OCI-LY7 (cell line): Measurements from ENCODE around the gene CCDC70. TPM values are rescaled to one million over a fixed set of nuclear protein-coding genes. Genes with fewer than 3 reads are reported as not detected.

Source experiments
- BruUV-seq: library from RNA; stranded (reverse); fragments of 400-500 nt; replicated peaks from 2 replicates; lab custom pipeline; 2021; lab: Mats Ljungman, UMichigan
- CTCF ChIA-PET: fragments of 300-600 bp; sonication (Branson Sonifier 250); formaldehyde crosslinking; loops from one replicate; lab custom pipeline; 2022; ENCODE audit warnings: antibody characterized with exemption; ENCODE audit not compliant: unreplicated experiment; lab: Charles Lee
- POLR2A ChIA-PET: fragments of 300-600 bp; sonication (Branson Sonifier 250); formaldehyde crosslinking; loops from one replicate; lab custom pipeline; 2022; ENCODE audit warnings: antibody characterized with exemption; lab: Charles Lee
- DNase-seq: peaks from one replicate; pipeline ENCODE4 v3.0.0-alpha.2; 2015; ENCODE audit warnings: low spot score
- H2AFZ ChIP-seq: fragments of 200-600 bp; sonication (generic), shearing (Covaris generic); 2 replicates; pipeline ENCODE4 v1.6.1; 2014; ENCODE audit warnings: mild to moderate bottlenecking, antibody characterized with exemption, low read length, moderate library complexity
- H3K27ac ChIP-seq: fragments of 200-600 bp; sonication (generic); 2 replicates; pipeline ENCODE4 v1.5.1; 2014; ENCODE audit warnings: mixed run types, low read depth, mild to moderate bottlenecking, moderate library complexity, low read length, inconsistent platforms; ENCODE audit not compliant: poor library complexity, severe bottlenecking
- H3K36me3 ChIP-seq: fragments of 200-600 bp; sonication (generic); 2 replicates; pipeline ENCODE4 v1.6.1; 2014; ENCODE audit warnings: mild to moderate bottlenecking, antibody characterized with exemption, low read length, moderate library complexity, mixed read lengths; ENCODE audit not compliant: insufficient read depth
- H3K4me1 ChIP-seq: fragments of 200-600 bp; sonication (generic); 2 replicates; pipeline ENCODE4 v1.5.1; 2014; ENCODE audit warnings: mild to moderate bottlenecking, low read length; ENCODE audit not compliant: insufficient read depth, poor library complexity, severe bottlenecking
- H3K4me2 ChIP-seq: fragments of 200-600 bp; sonication (generic); 2 replicates; pipeline ENCODE4 v1.6.1; 2014; ENCODE audit warnings: mild to moderate bottlenecking, low read length
- H3K4me3 ChIP-seq: fragments of 200-600 bp; sonication (generic); 2 replicates; pipeline ENCODE4 v1.5.1; 2014; ENCODE audit warnings: mild to moderate bottlenecking, low read depth, low read length; ENCODE audit not compliant: poor library complexity, severe bottlenecking
- H3K79me2 ChIP-seq: fragments of 200-600 bp; sonication (generic); 2 replicates; pipeline ENCODE4 v1.6.1; 2016; ENCODE audit warnings: low read depth, mild to moderate bottlenecking, low read length, moderate library complexity, mixed read lengths; ENCODE audit not compliant: insufficient read depth
- H3K9me2 ChIP-seq: fragments of 200-600 bp; sonication (generic); 2 replicates; pipeline ENCODE4 v1.6.1; 2016; ENCODE audit warnings: mild to moderate bottlenecking, low read length, mixed read lengths; ENCODE audit not compliant: insufficient read depth
- H3K9me3 ChIP-seq: fragments of 200-600 bp; sonication (generic); 2 replicates; pipeline ENCODE4 v1.6.1; 2014; ENCODE audit warnings: mild to moderate bottlenecking, mixed run types, low read length, mixed read lengths
- H4K20me1 ChIP-seq: fragments of 200-600 bp; sonication (generic); 2 replicates; pipeline ENCODE4 v1.6.1; 2014; ENCODE audit warnings: mild to moderate bottlenecking, antibody characterized with exemption, low read length, moderate library complexity, mixed read lengths; ENCODE audit not compliant: insufficient read depth
- EZH2phosphoT487 ChIP-seq: fragments of 200-600 bp; sonication (generic); IDR thresholded peaks from 2 replicates; pipeline ENCODE4 v1.6.1; 2018; ENCODE audit warnings: low read depth, borderline replicate concordance, mild to moderate bottlenecking, mixed run types, antibody characterized with exemption, low read length, moderate library complexity, mixed read lengths
- intact Hi-C: fragments of 100-400 bp; cut with micrococcal nuclease; formaldehyde crosslinking; loops from one replicate; pipeline ENCODE4 v1.10.0; 2022; ENCODE audit not compliant: unreplicated experiment
- total RNA-seq, 2 experiments: library from RNA; depleted of rRNA in 1 of 2; stranded (reverse); fragments of >200 nt in 1 of 2; shearing (Covaris generic) in 1 of 2; gene quantifications; 2 replicates each; pipeline ENCODE4 v1.2.3, GENCODE V29; 2014 to 2022
- TF ChIP-seq, protein P1 (sequence below): fragments of 200-600 bp; sonication (generic); conservative IDR thresholded peaks from 2 replicates; pipeline ENCODE4 v1.5.1; 2014; ENCODE audit warnings: mild to moderate bottlenecking, antibody characterized with exemption, low read length, moderate library complexity, mixed read lengths

CCDC70 gene
- total RNA-seq, 2 experiments from 2014 or later: not detected

DNA sequence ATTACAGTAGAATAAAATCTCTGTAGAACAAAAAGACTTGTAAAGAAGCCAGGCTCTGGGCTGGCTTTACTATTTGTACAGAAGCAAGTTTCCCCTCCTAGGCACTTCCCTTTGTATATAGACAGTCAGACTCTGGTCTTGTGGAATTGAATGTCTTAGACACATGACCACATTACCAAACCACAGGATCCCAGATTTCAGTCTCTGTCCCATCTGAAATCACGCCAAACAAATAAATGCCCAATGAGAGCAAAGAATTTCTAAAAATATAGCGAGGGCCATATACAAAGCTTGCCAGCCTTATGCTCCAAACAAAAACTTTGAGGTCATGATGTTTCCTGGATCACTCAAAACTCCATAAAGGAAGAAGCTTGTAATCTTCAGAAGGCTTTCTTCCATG, 23.9 kb downstream of the CCDC70 start:
- H3K4me3 ChIP-seq: no peak overlapping the region
- DNase-seq: no peak
- no peaks in the 10 kb centered on the region for H3K9me2 ChIP-seq
- H3K4me2 ChIP-seq: no peak overlapping the region
- no peak overlapping the region for H3K27ac ChIP-seq
- CTCF ChIA-PET: no interaction called here
- no peaks in the 10 kb centered on the region for H4K20me1 ChIP-seq
- no peak for TF ChIP-seq EZH2phosphoT487
- TF ChIP-seq, protein P1, sequence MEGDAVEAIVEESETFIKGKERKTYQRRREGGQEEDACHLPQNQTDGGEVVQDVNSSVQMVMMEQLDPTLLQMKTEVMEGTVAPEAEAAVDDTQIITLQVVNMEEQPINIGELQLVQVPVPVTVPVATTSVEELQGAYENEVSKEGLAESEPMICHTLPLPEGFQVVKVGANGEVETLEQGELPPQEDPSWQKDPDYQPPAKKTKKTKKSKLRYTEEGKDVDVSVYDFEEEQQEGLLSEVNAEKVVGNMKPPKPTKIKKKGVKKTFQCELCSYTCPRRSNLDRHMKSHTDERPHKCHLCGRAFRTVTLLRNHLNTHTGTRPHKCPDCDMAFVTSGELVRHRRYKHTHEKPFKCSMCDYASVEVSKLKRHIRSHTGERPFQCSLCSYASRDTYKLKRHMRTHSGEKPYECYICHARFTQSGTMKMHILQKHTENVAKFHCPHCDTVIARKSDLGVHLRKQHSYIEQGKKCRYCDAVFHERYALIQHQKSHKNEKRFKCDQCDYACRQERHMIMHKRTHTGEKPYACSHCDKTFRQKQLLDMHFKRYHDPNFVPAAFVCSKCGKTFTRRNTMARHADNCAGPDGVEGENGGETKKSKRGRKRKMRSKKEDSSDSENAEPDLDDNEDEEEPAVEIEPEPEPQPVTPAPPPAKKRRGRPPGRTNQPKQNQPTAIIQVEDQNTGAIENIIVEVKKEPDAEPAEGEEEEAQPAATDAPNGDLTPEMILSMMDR: no peak
- no TSS peak for BruUV-seq
- H3K79me2 ChIP-seq: no peaks in the 10 kb centered on the region
- no peaks in the 10 kb centered on the region for H3K36me3 ChIP-seq
- no peak overlapping the region for H2AFZ ChIP-seq
- peaks cover 10% of the 10 kb centered on the region; the same call in 1 of the 2 replicates for H3K9me3 ChIP-seq
- H3K4me1 ChIP-seq: no peaks in the 10 kb centered on the region
- POLR2A ChIA-PET: no interaction called here
- intact Hi-C loops: no loop called here

GRCh38 chr13:51887468-51887867, 25.7 kb downstream of the CCDC70 start:
- no TSS peak for BruUV-seq
- TF ChIP-seq, protein P1: no peak
- TF ChIP-seq EZH2phosphoT487: no peak
- H4K20me1 ChIP-seq: no peaks in the 10 kb centered on the region
- no peaks in the 10 kb centered on the region for H3K4me1 ChIP-seq
- DNase-seq: no peak
- no peak overlapping the region for H2AFZ ChIP-seq
- peaks cover 10% of the 10 kb centered on the region; the same call in 1 of the 2 replicates for H3K9me3 ChIP-seq
- intact Hi-C loops: no loop called here
- H3K4me2 ChIP-seq: no peak overlapping the region
- POLR2A ChIA-PET: no interaction called here
- H3K79me2 ChIP-seq: no peaks in the 10 kb centered on the region
- CTCF ChIA-PET: no interaction called here
- H3K27ac ChIP-seq: no peak overlapping the region
- no peaks in the 10 kb centered on the region for H3K36me3 ChIP-seq
- H3K9me2 ChIP-seq: no peaks in the 10 kb centered on the region
- H3K4me3 ChIP-seq: no peak overlapping the region

- POLR2A ChIA-PET: interaction anchor here (0.9 to 1.8 kb wide), 5 partner anchors 9 to 47 kb away, joined by 3 to 5 read pairs (median 3); no protein-coding TSS in a partner anchor
- H3K4me2 ChIP-seq: no peak overlapping the region
- no peak for DNase-seq
- BruUV-seq: no TSS peak
- intact Hi-C loops: no loop called here
- TF ChIP-seq EZH2phosphoT487: no peak
- TF ChIP-seq, protein P1: no peak
- H3K36me3 ChIP-seq: no peaks in the 10 kb centered on the region
- no peaks in the 10 kb centered on the region for H3K9me2 ChIP-seq
- H3K4me3 ChIP-seq: no peak overlapping the region
- CTCF ChIA-PET: interaction anchor here (1.2 kb wide), 1 partner anchor 77 kb away, joined by 4 read pairs; no protein-coding TSS in a partner anchor
- no peak overlapping the region for H3K27ac ChIP-seq
- no peak overlapping the region for H2AFZ ChIP-seq
- H3K79me2 ChIP-seq: no peaks in the 10 kb centered on the region
- no peaks in the 10 kb centered on the region for H4K20me1 ChIP-seq
- no peaks in the 10 kb centered on the region for H3K4me1 ChIP-seq
- no peaks in the 10 kb centered on the region for H3K9me3 ChIP-seq
Observed at GRCh38 chr13:51892657-51893056, 30.9 kb downstream of the CCDC70 start.
